A549 treated with DMSO at 1 μM for 4 hours (cell line): ENCODE data around the gene ADAMTS2. TPM values are rescaled to one million over a fixed set of nuclear protein-coding genes. Genes with fewer than 3 reads are reported as not detected.

ENCODE experiments used
- total RNA-seq: library from RNA; stranded (reverse); fragments of 200-300 nt; extraction: Qiagen RNA extraction; gene quantifications from 5 replicates; pipeline ENCODE4 v1.2.3, GENCODE V29; 2022; ENCODE audit warnings: low read depth

Gene ADAMTS2
- total RNA-seq = 0.07 to 0.18 TPM (median 0.11 TPM) in 5 replicates

DNA sequence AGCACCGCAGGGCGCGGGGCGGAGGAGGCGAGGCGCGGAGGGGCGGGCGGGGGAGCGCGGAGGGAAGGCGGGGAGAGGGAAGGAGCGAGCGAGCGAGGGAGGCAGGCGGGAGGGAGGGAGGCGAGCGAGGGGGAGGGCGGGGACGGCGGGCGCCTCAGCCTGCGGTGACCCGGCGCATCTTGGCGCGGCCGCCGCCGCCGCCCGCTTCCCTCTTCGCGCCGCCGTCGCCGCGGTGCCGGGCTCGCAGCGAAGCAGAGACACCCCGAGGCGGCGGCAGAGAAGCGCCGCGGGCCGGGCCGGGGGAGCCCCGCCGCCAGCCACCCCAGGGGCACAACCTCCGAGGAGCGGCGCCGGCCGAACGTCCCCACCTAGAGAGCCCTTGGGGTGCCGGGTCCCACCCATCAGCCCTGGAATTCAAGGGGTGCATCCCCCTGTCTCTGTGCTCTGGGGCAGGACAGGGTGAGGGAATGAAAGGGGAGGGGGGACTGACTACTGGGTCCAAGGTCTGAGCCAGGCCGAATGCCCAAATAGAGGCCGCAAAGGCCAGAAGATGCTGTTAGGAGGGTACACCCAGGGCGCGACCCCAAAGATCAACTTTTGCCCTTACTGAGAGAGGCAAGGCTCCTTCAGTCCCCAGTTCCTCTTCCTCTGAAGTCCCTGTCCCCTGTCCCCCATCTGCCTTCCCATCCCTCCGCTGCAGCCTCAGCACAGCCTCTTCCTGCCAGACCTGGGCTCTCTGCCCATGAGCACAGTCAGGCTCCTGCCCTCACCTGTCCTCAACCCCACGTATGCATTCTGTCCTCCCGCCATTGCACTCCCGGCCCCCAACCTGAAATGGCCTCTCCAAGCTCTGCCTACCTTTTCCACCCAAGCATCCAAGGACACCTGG, at the start of gene ADAMTS2:
ADAMTS2 (minus strand) TSS at position 29 of the 889 bp plus-strand sequence. CDS start 133 bp downstream, outside the sequence.

Other genes with a start within 250 kb of the ADAMTS2 start
- 23.5 to 31.2 TPM (median 29.9 TPM) in 5 replicates for gene RUFY1, start 205.1 kb upstream of the ADAMTS2 start, total RNA-seq